ENCODE measurements around the gene PPARA. TPM values are rescaled to one million over a fixed set of nuclear protein-coding genes. Genes with fewer than 3 reads are reported as not detected.

PPARA gene
- total and polyA plus RNA-seq, 2 of the 4 experiments (the other 2 are of a cell fraction), result 3.1 to 7.0 TPM

DNA sequence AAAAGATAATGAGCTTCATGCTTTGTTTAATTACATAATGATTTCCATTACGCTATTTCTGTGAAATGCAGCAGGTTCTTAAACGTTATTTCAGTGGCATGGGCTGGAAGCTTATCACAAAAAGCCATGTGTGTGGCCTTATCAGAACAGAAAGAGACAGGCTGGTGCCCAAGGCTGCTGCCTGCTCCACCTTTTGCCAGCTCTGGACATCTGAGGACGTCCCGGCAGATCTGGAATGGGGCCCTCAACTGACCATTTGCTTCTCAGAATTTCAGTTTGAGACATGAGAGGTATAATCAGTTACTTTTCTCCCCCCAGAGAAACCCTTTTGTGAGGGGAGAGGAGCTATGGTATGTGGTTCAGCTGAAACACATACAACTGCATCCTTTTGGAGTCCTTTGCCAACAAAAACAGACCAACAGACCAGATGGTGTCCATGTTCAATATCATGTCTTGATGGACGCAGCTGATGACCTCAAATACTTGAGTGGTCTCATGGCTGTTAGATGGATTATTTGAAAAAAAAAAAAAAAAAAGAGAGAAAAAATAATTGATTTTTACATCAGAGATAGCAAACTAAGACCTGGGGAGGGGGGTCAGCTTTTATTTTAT, 91.2 kb downstream of the PPARA start:
- Histone ChIP-seq H2AFZ (replicated peaks; ENCODE audit: low read length, poor library complexity) (no peak overlapping the region), H3K23ac (ENCODE audit: low read depth, low read length) (no peak overlapping the region), H3K79me1 (ENCODE audit: low read depth in 1 of 2, low read length in 2 of 2) (peaks cover 0 to 15% of the 10 kb centered on the region in 2 experiments; a peak in 3 of 4 replicates), H2AK5ac (ENCODE audit: low read depth, low read length) (no peak overlapping the region), H3K18ac (ENCODE audit: low read depth, low read length) (no peak overlapping the region), H3K36me3 (ENCODE audit: control insufficient read depth, insufficient read depth, low read length) (peaks cover 25% of the 10 kb centered on the region), H3K4ac (ENCODE audit: low read depth, low read length) (no peak overlapping the region), H2BK20ac (ENCODE audit: low read depth, low read length) (no peak overlapping the region), H3K4me2 (ENCODE audit: low read depth, low read length) (no peak overlapping the region), H3K9ac (ENCODE audit: low read depth, low read length) (no peak overlapping the region), H3K14ac (replicated peaks; ENCODE audit: low read depth, low read length) (no peak overlapping the region), H4K20me1 (ENCODE audit: insufficient read depth, low read length) (no peaks in the 10 kb centered on the region; the same call in 1 of the 2 replicates), H3K9me3 (ENCODE audit: control insufficient read depth, insufficient read depth, low read length) (no peaks in the 10 kb centered on the region), H2BK15ac (ENCODE audit: low read depth, low read length) (no peak overlapping the region), H2AK9ac (replicated peaks; ENCODE audit: low read depth, low read length, poor library complexity) (no peak overlapping the region), H3K4me3 (ENCODE audit: insufficient read depth, low read depth, low read length) (no peak overlapping the region), H4K5ac (ENCODE audit: low read depth, low read length) (no peak overlapping the region), H3K56ac (ENCODE audit: extremely low read depth, insufficient read depth, low read length) (no peak overlapping the region), H2BK5ac (ENCODE audit: low read depth, low read length, poor library complexity, severe bottlenecking) (no peak overlapping the region), H2BK120ac (ENCODE audit: low read depth, low read length) (no peak overlapping the region), H3K27me3 (ENCODE audit: control insufficient read depth, insufficient read depth, low read length) (no peaks in the 10 kb centered on the region), H3K27ac (ENCODE audit: insufficient read depth, low read length) (no peak overlapping the region), H3K9me1 (ENCODE audit: insufficient read depth, low read length) (peaks cover 14% of the 10 kb centered on the region), H3K4me1 (ENCODE audit: control insufficient read depth, insufficient read depth, low read length) (peaks cover 4% of the 10 kb centered on the region), H4K91ac (ENCODE audit: insufficient read depth, low read depth, low read length) (no peak overlapping the region), H4K8ac (ENCODE audit: low read depth in 2 of 2, low read length in 2 of 2) (no peak overlapping the region)
- DNase-seq (no peak), ATAC-seq (ENCODE audit: low read depth) (no peak)
- no TSS peak for BruUV-seq (replicated peaks)
- ChIA-PET POLR2A (ENCODE audit: unreplicated experiment) (no interaction called here), CTCF (no interaction called here)
- dilution Hi-C loops (cut with HindIII; ENCODE audit: low sequenced_read_pairs, unreplicated experiment), result no loop called here
- TF ChIP-seq CTCF (conservative IDR thresholded peaks at IDR 0.05; ENCODE audit: low read depth, low read length) (no peak), FOS (IDR thresholded peaks at IDR 0.05; ENCODE audit: low read depth, low read length) (no peak), MAZ (IDR thresholded peaks at IDR 0.05; ENCODE audit: borderline replicate concordance, low read depth, low read length) (no peak), RCOR1 (IDR thresholded peaks at IDR 0.05; ENCODE audit: insufficient replicate concordance, low read length) (no peak), NFE2L2 (IDR thresholded peaks at IDR 0.05; ENCODE audit: low read depth, low read length) (no peak), BHLHE40 (IDR thresholded peaks at IDR 0.05; ENCODE audit: low read depth, low read length) (no peak), MXI1 (IDR thresholded peaks at IDR 0.05; ENCODE audit: borderline replicate concordance, low read depth, low read length) (no peak), CHD1 (IDR thresholded peaks at IDR 0.05; ENCODE audit: low read depth, low read length) (no peak), RFX5 (IDR thresholded peaks at IDR 0.05; ENCODE audit: low read depth, low read length) (no peak), RAD21 (IDR thresholded peaks at IDR 0.05; ENCODE audit: low read length) (no peak), MAFK (IDR thresholded peaks at IDR 0.05; ENCODE audit: low read depth, low read length) (no peak), USF2 (IDR thresholded peaks at IDR 0.05; ENCODE audit: low read depth, low read length) (no peak)
- intact Hi-C loops (cut with micrococcal nuclease), result no loop called here
- 40% methylated on average over 1 of the region's 5 CpGs; no CpG with 5 or more reads in 1 of the 2 experiments for WGBS, 2 experiments (ENCODE audit: extremely low coverage in 2 of 2, insufficient read length in 1 of 2)
- in situ Hi-C loops (cut with MboI; ENCODE audit: low sequenced_read_pairs), result no loop called here

Measured in IMR-90 (cell line).